CD14-positive monocyte (primary cell): ENCODE data around the gene PAX8. TPM values are rescaled to one million over a fixed set of nuclear protein-coding genes. Genes with fewer than 3 reads are reported as not detected.

Experiments
- DNase-seq, 3 donors: peaks; one replicate each; pipeline ENCODE4 v3.0.0-alpha.2; 2011 to 2022
- H2AFZ ChIP-seq: 2 replicates; pipeline ENCODE4 v1.6.0; 2012; ENCODE audit warnings: mild to moderate bottlenecking, low read depth, low read length, inconsistent platforms; ENCODE audit not compliant: insufficient read depth, poor library complexity, severe bottlenecking
- H3K27ac ChIP-seq, 2 donors: 1 replicate in 1 of 2; 2 replicates in 1 of 2; pipeline ENCODE4 v1.5.1; 2012 to 2013; ENCODE audit warnings: low read length in 2 of 2, control low read depth in 1 of 2, inconsistent platforms in 1 of 2, low read depth in 1 of 2, mild to moderate bottlenecking in 1 of 2
- H3K27me3 ChIP-seq, 2 donors: one replicate each; pipeline versions ENCODE4 v1.6.0 to v1.6.1; 2011 to 2013; ENCODE audit warnings: low read length in 2 of 2; ENCODE audit not compliant: control insufficient read depth in 2 of 2, insufficient read depth in 2 of 2
- H3K36me3 ChIP-seq, 2 donors: replicated peaks in 1 of 2; 1 replicate in 1 of 2; 2 replicates in 1 of 2; pipeline versions ENCODE4 v1.5.1 to v1.6.1; 2012 to 2013; ENCODE audit warnings: low read length in 2 of 2, control low read depth in 1 of 2, inconsistent platforms in 1 of 2, mild to moderate bottlenecking in 1 of 2; ENCODE audit not compliant: insufficient read depth in 2 of 2, control insufficient read depth in 1 of 2
- H3K4me1 ChIP-seq, 2 donors: 1 replicate in 1 of 2; 2 replicates in 1 of 2; pipeline versions ENCODE4 v1.5.1 to v1.6.1; 2012 to 2013; ENCODE audit warnings: low read length in 2 of 2, control low read depth in 1 of 2, inconsistent platforms in 1 of 2, mild to moderate bottlenecking in 1 of 2, moderate library complexity in 1 of 2; ENCODE audit not compliant: insufficient read depth in 2 of 2, control insufficient read depth in 1 of 2
- H3K4me2 ChIP-seq: replicated peaks from 2 replicates; pipeline ENCODE3; 2012; ENCODE audit warnings: low read length, moderate library complexity, mild to moderate bottlenecking; ENCODE audit not compliant: poor library complexity, severe bottlenecking; ENCODE audit errors: extremely low read depth
- H3K4me3 ChIP-seq, 3 experiments: fragments of 200-600 bp in 1 of 3; sonication (generic) in 1 of 3; replicated peaks in 1 of 3; 1 replicate in 2 of 3; 2 replicates in 1 of 3; pipeline ENCODE4 v1.5.1; 2011 to 2013; ENCODE audit warnings: low read length in 3 of 3, mild to moderate bottlenecking in 3 of 3, control low read depth in 2 of 3, low read depth in 2 of 3, inconsistent platforms in 1 of 3, moderate library complexity in 1 of 3
- H3K79me2 ChIP-seq: 2 replicates; pipeline ENCODE4 v1.6.0; 2012; ENCODE audit warnings: mild to moderate bottlenecking, control low read depth, inconsistent platforms, low read length, moderate library complexity; ENCODE audit not compliant: insufficient read depth
- H3K9ac ChIP-seq: 2 replicates; pipeline ENCODE4 v1.6.0; 2017; ENCODE audit warnings: low read length, mild to moderate bottlenecking; ENCODE audit not compliant: insufficient read depth, poor library complexity, severe bottlenecking
- H3K9me3 ChIP-seq, 2 donors: replicated peaks in 1 of 2; 1 replicate in 1 of 2; 2 replicates in 1 of 2; pipeline versions ENCODE4 v1.5.1 to v1.6.1; 2012 to 2013; ENCODE audit warnings: low read length in 2 of 2, control low read depth in 1 of 2; ENCODE audit not compliant: control insufficient read depth in 1 of 2, insufficient read depth in 1 of 2
- H4K20me1 ChIP-seq: 2 replicates; pipeline ENCODE4 v1.6.0; 2012; ENCODE audit warnings: mild to moderate bottlenecking, low read length, control low read depth, moderate library complexity; ENCODE audit not compliant: insufficient read depth
- H3K27ac Mint-ChIP-seq, 7 donors: one replicate each; pipeline ENCODE4 v1.8.0; 2020; ENCODE audit warnings: mild to moderate bottlenecking in 7 of 7, mixed read lengths in 7 of 7, moderate library complexity in 6 of 7, inconsistent platforms in 2 of 7
- H3K27me3 Mint-ChIP-seq, 3 donors: one replicate each; pipeline ENCODE4 v1.8.0; 2021 to 2022; ENCODE audit warnings: low read depth in 3 of 3, mild to moderate bottlenecking in 3 of 3, mixed read lengths in 3 of 3, moderate library complexity in 3 of 3, inconsistent platforms in 1 of 3
- H3K36me3 Mint-ChIP-seq, 2 donors: one replicate each; pipeline ENCODE4 v1.8.0; 2020; ENCODE audit warnings: mixed read lengths in 2 of 2, inconsistent platforms in 1 of 2, mild to moderate bottlenecking in 1 of 2
- H3K4me1 Mint-ChIP-seq: one replicate; pipeline ENCODE4 v1.8.0; 2020; ENCODE audit warnings: mild to moderate bottlenecking, mixed read lengths
- H3K4me3 Mint-ChIP-seq, 2 donors: one replicate each; pipeline ENCODE4 v1.8.0; 2020; ENCODE audit warnings: mild to moderate bottlenecking in 2 of 2, mixed read lengths in 2 of 2, moderate library complexity in 1 of 2
- H3K9me3 Mint-ChIP-seq, 7 donors: one replicate each; pipeline ENCODE4 v1.8.0; 2020 to 2022; ENCODE audit warnings: mixed read lengths in 7 of 7, mild to moderate bottlenecking in 6 of 7, moderate library complexity in 6 of 7, inconsistent platforms in 2 of 7
- WGBS: methylation state at CpG from one replicate; pipeline ENCODE4 v1.1.5; 2013; ENCODE audit warnings: missing lambda C conversion rate; ENCODE audit not compliant: insufficient coverage; 5-methylcytosine and 5-hydroxymethylcytosine counted together
- intact Hi-C, 2 donors: fragments of 100-400 bp; cut with micrococcal nuclease; formaldehyde crosslinking; loops; one replicate each; pipeline versions ENCODE4 v1.15.0 to v1.15.1; 2023
- polyA plus RNA-seq, 3 donors: library from polyadenylated mRNA; depleted of rRNA in 1 of 3; unstranded in 2 of 3; stranded (reverse) in 1 of 3; fragments of 300-500 nt in 2 of 3; fragments of >200 nt in 1 of 3; fragmentation: Illumina TruSeq in 2 of 3; gene quantifications; 1 replicate in 2 of 3; 2 replicates in 1 of 3; pipeline ENCODE4 v1.2.3, GENCODE V29; 2012 to 2021
- TF ChIP-seq, protein P1 (sequence below): fragments of 200-600 bp; IDR thresholded peaks from one replicate; pipeline ENCODE4 v1.8.0; 2022; ENCODE audit warnings: antibody characterized with exemption, mild to moderate bottlenecking

The PAX8 gene
- polyA plus RNA-seq, 3 donors = 0.26 to 0.47 (median 0.36) TPM

GRCh38 chr2:113263546-113263945 lies 15.2 kb downstream of the PAX8 start:
- no peaks in the 10 kb centered on the region for H4K20me1 ChIP-seq
- DNase-seq = no peak
- no peaks in the 10 kb centered on the region for H3K36me3 ChIP-seq
- H3K27me3 ChIP-seq = no peaks in the 10 kb centered on the region
- TF ChIP-seq, protein P1, sequence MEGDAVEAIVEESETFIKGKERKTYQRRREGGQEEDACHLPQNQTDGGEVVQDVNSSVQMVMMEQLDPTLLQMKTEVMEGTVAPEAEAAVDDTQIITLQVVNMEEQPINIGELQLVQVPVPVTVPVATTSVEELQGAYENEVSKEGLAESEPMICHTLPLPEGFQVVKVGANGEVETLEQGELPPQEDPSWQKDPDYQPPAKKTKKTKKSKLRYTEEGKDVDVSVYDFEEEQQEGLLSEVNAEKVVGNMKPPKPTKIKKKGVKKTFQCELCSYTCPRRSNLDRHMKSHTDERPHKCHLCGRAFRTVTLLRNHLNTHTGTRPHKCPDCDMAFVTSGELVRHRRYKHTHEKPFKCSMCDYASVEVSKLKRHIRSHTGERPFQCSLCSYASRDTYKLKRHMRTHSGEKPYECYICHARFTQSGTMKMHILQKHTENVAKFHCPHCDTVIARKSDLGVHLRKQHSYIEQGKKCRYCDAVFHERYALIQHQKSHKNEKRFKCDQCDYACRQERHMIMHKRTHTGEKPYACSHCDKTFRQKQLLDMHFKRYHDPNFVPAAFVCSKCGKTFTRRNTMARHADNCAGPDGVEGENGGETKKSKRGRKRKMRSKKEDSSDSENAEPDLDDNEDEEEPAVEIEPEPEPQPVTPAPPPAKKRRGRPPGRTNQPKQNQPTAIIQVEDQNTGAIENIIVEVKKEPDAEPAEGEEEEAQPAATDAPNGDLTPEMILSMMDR = no peak
- Mint-ChIP-seq H3K36me3 (peaks cover 20 to 39% of the 10 kb centered on the region in 2 donors), H3K27ac (no peak overlapping the region), H3K27me3 (peaks cover 2 to 7% (median 2%) of the 10 kb centered on the region in 3 donors), H3K4me1 (peaks cover 37% of the 10 kb centered on the region), H3K9me3 (peaks cover 0 to 2% (median 0%) of the 10 kb centered on the region in 7 donors), H3K4me3 (no peak overlapping the region)
- peaks cover 26 to 39% of the 10 kb centered on the region in 2 donors for H3K4me1 ChIP-seq
- no peak overlapping the region for H3K9ac ChIP-seq
- no peak overlapping the region for H3K27ac ChIP-seq
- H3K4me2 ChIP-seq = no peak overlapping the region
- intact Hi-C loops = no loop called here
- H3K4me3 ChIP-seq = no peak overlapping the region
- WGBS = 100% methylated on average over 1 of the region's 1 CpG
- no peak overlapping the region for H2AFZ ChIP-seq
- H3K79me2 ChIP-seq = no peaks in the 10 kb centered on the region
- no peaks in the 10 kb centered on the region for H3K9me3 ChIP-seq

DNA sequence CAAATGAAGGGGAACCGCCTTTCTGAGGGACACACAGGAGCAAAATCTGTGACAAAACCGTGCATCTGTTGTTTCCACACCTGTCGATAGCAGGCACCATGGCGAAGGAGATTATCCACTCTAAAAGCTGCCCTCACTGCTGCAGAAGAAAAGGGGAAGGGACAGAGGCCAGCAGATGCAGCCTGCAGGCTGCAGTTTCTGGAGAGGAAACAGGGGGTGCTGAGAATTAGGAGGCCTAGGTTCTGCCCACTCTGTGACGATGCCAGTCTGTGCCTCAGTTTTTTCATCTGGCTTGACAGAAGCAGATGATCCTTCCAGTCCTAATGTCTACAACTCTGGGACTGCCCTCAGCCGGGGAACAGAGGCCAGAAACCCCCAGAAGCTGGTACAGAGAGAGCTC lies 17.7 kb downstream of the PAX8 start:
- H3K4me3 Mint-ChIP-seq = peak overlapping the region; percentile 17 to 80
- 0% methylated on average over 1 of the region's 6 CpGs for WGBS

More for the DNA sequence above, 17.7 kb downstream of the PAX8 start:
- Histone ChIP-seq H2AFZ (peak overlapping the region; percentile 58), H3K4me1 (peaks cover 43 to 62% of the 10 kb centered on the region in 2 donors), H3K9me3 (no peaks in the 10 kb centered on the region), H3K4me2 (peak overlapping the region; percentile 33), H3K27me3 (no peaks in the 10 kb centered on the region), H3K27ac (peak overlapping the region; percentile 5 to 69), H3K36me3 (no peaks in the 10 kb centered on the region), H3K4me3 (peak overlapping the region in 1 of 3 experiments; percentile 7), H3K79me2 (no peaks in the 10 kb centered on the region), H4K20me1 (no peaks in the 10 kb centered on the region), H3K9ac (no peak overlapping the region)
- TF ChIP-seq, protein P1 = peak; percentile 19
- peaks cover 0 to 5% (median 4%) of the 10 kb centered on the region in 3 donors for H3K27me3 Mint-ChIP-seq
- H3K36me3 Mint-ChIP-seq = peaks cover 13 to 29% of the 10 kb centered on the region in 2 donors
- peaks cover 0 to 2% (median 0%) of the 10 kb centered on the region in 7 donors for H3K9me3 Mint-ChIP-seq
- peaks cover 61% of the 10 kb centered on the region for H3K4me1 Mint-ChIP-seq
- peak overlapping the region; percentile 59 to 93 (median 89) for H3K27ac Mint-ChIP-seq
- peak; percentile 33 to 40 (median 40) for DNase-seq
- intact Hi-C loops = no loop called here
